NB4 (cell line): ENCODE measurements around the gene MT4.
A peak's percentile ranks its signal among the peaks of the same experiment; 100 is the strongest.

Source experiments
- DNase-seq: peaks from one replicate; pipeline ENCODE4 v3.0.0; 2010; ENCODE audit warnings: low read depth
- H3K4me3 ChIP-seq: one replicate; pipeline ENCODE4 v1.5.1; 2011; ENCODE audit warnings: mild to moderate bottlenecking, low read depth, low read length, moderate library complexity
- CTCF ChIP-seq: IDR thresholded peaks from one replicate; pipeline ENCODE4 v1.5.1; 2012; ENCODE audit warnings: low read depth, low read length
- MAX ChIP-seq: IDR thresholded peaks from 2 replicates; pipeline ENCODE4 v1.6.1; 2011; ENCODE audit warnings: low read depth, low read length
- MYC ChIP-seq: IDR thresholded peaks from 2 replicates; pipeline ENCODE4 v1.6.1; 2011; ENCODE audit warnings: low read depth, low read length
- POLR2A ChIP-seq: IDR thresholded peaks from 2 replicates; pipeline ENCODE4 v1.6.1; 2011; ENCODE audit warnings: mild to moderate bottlenecking; ENCODE audit not compliant: insufficient read length; ENCODE audit errors: extremely low read depth

Gene MT4

GRCh38 chr16:56617212-56618085, 52.6 kb downstream of the MT4 start:
- peak; percentile 69 for DNase-seq
- H3K4me3 ChIP-seq, result peak overlapping the region; percentile 28

GRCh38 chr16:56618138-56618537, 53.3 kb downstream of the MT4 start:
- TF ChIP-seq MYC, result no peak
- no peak for TF ChIP-seq CTCF
- TF ChIP-seq MAX, result no peak
- no peak overlapping the region for H3K4me3 ChIP-seq
- DNase-seq, result no peak

More at GRCh38 chr16:56617212-56618085, 52.6 kb downstream of the MT4 start:
- TF ChIP-seq MYC (no peak), MAX (no peak), POLR2A (no peak), CTCF (no peak)
